GM21737 (cell line): ENCODE results near the gene MAP3K5.
"Not testable (repeated sequence)": the region's sequence is repeated elsewhere in the genome, so short reads cannot be mapped to it uniquely, and the experiment has no call there.

Source experiments
- ATAC-seq: cut with Tn5 transposase; IDR thresholded peaks from one replicate; pipeline ENCODE4 v1.9.1; 2021; ENCODE audit warnings: mild to moderate bottlenecking, moderate library complexity; ENCODE audit not compliant: unreplicated experiment

The MAP3K5 gene

GRCh38 chr6:136693090-136693489 is 99.2 kb downstream of the MAP3K5 start:
- no peak for ATAC-seq

GRCh38 chr6:136687894-136688293 is 104.4 kb downstream of the MAP3K5 start:
- ATAC-seq = not testable (repeated sequence)

- ATAC-seq = no peak
Observed at GRCh38 chr6:136685540-136686108, 106.7 kb downstream of the MAP3K5 start.

DNA sequence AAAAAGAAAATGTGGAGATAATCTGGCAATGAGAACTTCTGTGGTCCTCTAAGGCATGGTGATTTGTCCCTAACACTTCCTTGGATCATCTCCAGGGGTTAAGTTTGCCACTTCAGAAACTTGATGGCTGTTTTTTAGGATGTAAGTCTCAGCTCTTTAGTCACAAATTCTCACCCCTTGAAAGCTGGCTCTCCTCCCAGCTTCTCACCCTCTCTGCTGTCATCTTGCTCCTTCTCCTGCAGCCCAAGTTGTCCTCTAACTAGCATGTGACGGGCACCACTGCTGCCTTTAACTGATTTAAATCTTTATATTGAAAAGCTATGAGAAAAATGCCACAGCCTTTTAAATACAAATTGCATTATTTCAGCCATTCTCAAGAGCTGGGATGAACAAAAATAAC is 107.8 kb downstream of the MAP3K5 start:
- ATAC-seq = no peak

DNA sequence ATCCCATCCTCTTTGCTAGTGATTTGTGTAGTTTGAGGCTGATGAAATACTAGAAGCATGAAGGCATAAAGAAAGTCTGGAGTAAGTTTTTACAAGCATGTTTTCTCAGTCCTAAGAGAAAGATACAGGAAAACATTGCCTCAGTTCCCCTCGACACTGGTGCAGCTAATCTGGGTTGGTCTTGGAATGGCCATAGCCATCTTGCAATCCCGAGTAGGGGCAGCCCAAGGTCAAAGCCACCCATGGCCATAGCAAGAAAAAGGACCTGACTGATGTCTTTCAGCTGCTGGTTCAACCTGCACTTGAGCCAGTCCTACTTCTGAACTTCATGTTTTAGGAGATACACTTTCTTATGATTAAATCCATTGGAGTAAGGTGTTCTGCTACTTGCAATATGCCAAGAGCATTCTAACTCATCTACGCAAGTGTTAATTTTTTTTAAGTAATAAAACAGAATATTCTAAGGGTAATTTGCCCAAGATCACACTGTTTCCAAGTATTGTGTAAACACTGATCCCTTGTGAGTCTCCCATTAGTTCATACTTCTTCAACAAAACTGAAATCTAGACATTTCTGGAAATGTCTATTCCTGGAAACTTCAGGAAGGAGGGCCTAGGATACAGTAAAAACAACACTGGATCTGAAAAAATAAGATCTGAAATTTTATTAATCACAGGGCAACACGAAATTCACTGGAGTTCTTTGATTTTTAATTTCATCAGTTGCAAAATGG is 108.9 kb downstream of the MAP3K5 start:
- no peak for ATAC-seq

DNA sequence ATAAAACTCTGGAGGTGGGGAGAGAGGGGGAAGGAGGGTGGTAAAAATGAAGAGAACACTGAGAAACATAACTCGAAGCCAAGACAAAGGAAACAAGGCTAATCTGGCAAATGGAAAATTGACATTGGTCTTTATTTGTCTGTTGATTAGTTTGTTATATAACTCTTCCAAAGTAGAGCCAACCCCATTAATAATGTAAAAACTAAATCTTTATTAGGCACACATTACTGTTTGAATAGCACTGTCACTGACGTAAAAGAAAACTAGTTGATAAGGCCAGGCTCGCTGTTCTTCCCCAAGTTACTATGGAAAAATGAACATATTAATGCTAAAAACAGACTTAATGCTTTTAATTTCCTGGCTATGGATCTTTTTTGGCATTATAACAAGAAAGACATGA is 110.0 kb downstream of the MAP3K5 start:
- ATAC-seq = no peak

GRCh38 chr6:136677822-136678221 is 114.5 kb downstream of the MAP3K5 start:
- no peak for ATAC-seq

GRCh38 chr6:136677344-136677743 is 114.9 kb downstream of the MAP3K5 start:
- ATAC-seq = no peak

GRCh38 chr6:136676075-136676474 is 116.2 kb downstream of the MAP3K5 start:
- ATAC-seq = no peak

- ATAC-seq = no peak
Observed at GRCh38 chr6:136673571-136673970, 118.7 kb downstream of the MAP3K5 start.

GRCh38 chr6:136672144-136672543 is 120.1 kb downstream of the MAP3K5 start:
- no peak for ATAC-seq

- ATAC-seq = no peak
Observed at GRCh38 chr6:136669299-136669699, 123.0 kb downstream of the MAP3K5 start.

GRCh38 chr6:136668571-136668970 is 123.7 kb downstream of the MAP3K5 start:
- no peak for ATAC-seq

DNA sequence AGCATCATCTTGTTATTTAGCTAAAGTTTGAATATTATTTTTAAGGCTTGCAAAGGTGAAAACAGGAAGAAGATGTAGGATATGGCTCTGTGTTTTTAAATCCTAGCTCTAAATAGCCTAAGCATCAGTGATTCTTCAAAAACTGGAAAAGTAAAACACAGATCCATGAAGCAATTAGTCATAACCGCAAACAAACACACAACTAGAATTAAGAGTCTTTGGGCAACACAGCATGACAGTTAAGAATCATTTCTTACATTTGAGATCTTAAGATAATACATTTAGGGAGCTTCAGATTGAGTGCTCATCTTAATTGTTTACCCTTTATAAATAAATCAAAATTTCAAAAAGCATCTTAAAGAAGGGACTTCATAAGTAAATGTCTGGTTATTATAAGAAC is 126.2 kb downstream of the MAP3K5 start:
- no peak for ATAC-seq

GRCh38 chr6:136662347-136663237 is 129.7 kb downstream of the MAP3K5 start:
- ATAC-seq = no peak

DNA sequence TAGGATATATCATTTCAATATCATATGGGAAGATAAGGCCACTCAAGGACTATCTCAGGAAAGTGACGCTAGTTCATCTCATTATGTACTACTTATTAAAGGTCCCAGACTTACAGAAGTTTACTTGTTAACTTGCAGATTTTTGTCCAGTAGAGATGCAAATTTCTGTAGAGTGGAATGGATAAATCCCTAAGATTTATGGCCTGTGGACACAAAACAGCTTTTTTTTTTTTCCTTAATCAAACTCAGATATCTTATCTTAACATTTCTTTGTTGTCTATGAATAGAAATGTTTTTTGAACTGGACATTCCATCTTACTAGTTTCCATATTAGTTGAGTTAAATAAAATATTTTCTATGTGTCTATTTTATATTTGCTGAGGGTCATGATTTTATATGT is 131.6 kb downstream of the MAP3K5 start:
- ATAC-seq = no peak

GRCh38 chr6:136659991-136660499 is 132.2 kb downstream of the MAP3K5 start:
- no peak for ATAC-seq

DNA sequence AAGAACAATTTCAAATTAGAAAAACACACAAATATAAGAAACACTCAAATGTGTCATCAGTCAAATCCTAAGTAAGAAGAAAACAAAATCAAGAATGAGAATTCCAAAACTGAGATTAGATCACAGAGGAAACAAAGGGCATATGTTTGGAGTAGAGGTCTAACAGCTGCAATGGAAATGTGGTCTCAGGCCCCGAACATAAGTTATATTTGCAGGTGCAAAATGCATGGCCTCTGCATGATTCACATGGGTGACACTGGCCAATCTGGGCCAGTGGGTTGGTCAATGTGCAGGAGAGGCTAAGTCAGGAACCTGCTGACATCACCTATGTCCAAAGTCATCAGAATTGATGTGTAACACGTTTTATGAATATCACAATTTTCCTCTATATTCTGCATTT is 133.6 kb downstream of the MAP3K5 start:
- no peak for ATAC-seq

DNA sequence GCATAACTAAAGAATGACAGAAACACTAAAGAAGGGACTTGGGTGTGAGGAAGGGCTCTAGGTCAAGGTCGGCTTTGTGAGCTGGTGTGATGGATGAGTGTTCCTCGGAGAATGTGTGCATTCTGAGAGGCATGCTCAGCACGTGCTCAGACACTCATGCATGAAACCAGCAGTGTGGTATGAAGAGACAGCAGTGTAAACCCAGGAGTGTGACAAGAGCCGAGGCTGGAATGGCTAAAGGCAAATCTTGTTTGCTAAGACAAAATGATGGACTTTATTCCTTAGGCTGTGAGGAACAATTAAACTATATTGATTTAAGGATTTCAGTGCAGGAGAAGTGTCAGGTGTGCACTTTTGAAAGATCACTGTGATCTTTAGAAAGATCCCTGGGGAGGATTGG is 134.6 kb downstream of the MAP3K5 start:
- no peak for ATAC-seq

DNA sequence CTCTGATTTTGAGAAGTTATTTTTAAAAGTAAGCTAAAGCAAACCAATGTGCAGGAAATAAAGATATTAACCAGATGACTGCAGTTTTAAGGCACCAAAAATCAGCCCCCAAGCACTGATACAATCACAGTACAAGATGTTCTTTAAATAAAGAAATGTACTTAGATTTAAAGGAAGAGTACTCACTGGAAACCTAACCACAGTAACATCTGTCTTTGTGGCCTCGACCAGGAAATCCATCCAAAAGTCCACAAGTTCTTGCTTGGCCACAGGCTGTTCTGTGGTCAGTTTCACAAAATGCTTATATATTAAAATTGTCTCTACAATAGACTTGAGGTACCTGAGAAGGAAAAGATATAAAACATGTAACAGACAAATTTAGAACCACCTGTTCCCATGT is 136.2 kb downstream of the MAP3K5 start:
- no peak for ATAC-seq

DNA sequence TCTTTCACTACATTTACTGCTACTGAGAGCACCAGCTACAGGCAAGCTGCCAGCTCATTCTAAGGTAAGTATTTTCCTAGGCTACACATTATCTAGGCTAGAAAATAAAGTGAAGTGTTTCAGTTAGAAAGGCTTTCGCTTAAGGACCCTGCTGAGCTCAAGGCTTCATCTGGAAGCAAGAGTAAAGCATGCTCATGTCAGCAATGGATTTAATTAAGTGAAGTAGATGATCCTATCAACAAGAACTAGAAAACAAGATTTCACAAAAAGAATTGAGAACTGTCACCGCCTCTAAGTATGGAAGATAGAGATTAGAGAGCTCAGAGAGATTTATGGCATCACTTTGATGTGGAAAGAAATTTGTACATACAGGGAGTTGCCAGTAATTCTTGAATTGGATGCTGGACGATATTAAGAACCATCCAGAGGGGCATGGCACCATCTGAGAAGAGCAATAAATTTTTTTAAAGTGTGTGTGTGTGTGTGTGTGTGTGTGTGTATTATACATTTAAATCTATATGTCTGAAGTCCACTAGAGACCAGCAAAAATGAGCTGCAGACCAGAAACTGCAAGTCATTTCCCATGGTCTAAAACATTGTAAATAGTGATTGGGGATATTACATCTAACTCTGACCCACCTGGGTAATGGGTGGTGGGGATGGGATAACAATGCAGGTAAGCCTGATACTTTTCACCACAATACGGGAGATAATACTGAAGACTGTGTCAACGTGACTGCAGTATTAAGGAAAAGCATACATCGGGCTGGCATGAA is 136.8 kb downstream of the MAP3K5 start:
- no peak for ATAC-seq
